Smooth muscle cell (in vitro differentiated cells): ENCODE measurements around the gene CARS2. TPM values are rescaled to one million over a fixed set of nuclear protein-coding genes. Genes with fewer than 3 reads are reported as not detected.

ENCODE experiments used
- DNase-seq: peaks from one replicate; lab custom pipeline; 2025; ENCODE audit not compliant: unreplicated experiment; lab: John Stamatoyannopoulos, UW
- H2AFZ ChIP-seq: fragments of 200-600 bp; sonication (generic); 2 replicates; pipeline ENCODE4 v1.6.0; 2016; ENCODE audit warnings: antibody characterized with exemption, low read depth, mild to moderate bottlenecking
- H3F3A ChIP-seq: fragments of 200-600 bp; sonication (generic); 2 replicates; pipeline ENCODE4 v1.6.0; 2017; ENCODE audit warnings: antibody characterized with exemption, low read depth
- H3K27ac ChIP-seq: fragments of 200-600 bp; sonication (generic); 2 replicates; pipeline ENCODE4 v1.5.1; 2016; ENCODE audit warnings: low read depth, mild to moderate bottlenecking
- H3K27me3 ChIP-seq: fragments of 200-600 bp; sonication (generic); 2 replicates; pipeline ENCODE4 v1.6.1; 2016; ENCODE audit warnings: low read depth, mild to moderate bottlenecking
- H3K36me3 ChIP-seq: fragments of 200-600 bp; sonication (generic); 2 replicates; pipeline ENCODE4 v1.5.1; 2016; ENCODE audit warnings: low read depth
- H3K4me1 ChIP-seq: fragments of 200-600 bp; sonication (generic); 2 replicates; pipeline ENCODE4 v1.5.1; 2016; ENCODE audit warnings: low read depth
- H3K4me2 ChIP-seq: fragments of 200-600 bp; sonication (generic); 2 replicates; pipeline ENCODE4 v1.6.0; 2016; ENCODE audit warnings: mild to moderate bottlenecking
- H3K4me3 ChIP-seq: fragments of 200-600 bp; sonication (generic); 2 replicates; pipeline ENCODE4 v1.5.1; 2016; ENCODE audit warnings: mild to moderate bottlenecking
- H3K79me2 ChIP-seq: fragments of 200-600 bp; sonication (generic); 2 replicates; pipeline ENCODE4 v1.6.0; 2016; ENCODE audit warnings: low read depth, mild to moderate bottlenecking
- H3K9ac ChIP-seq: fragments of 200-600 bp; sonication (generic); 2 replicates; pipeline ENCODE4 v1.6.0; 2016; ENCODE audit warnings: low read depth
- H3K9me3 ChIP-seq: fragments of 200-600 bp; sonication (generic); replicated peaks from 2 replicates; pipeline ENCODE4 v1.5.1; 2016; ENCODE audit warnings: low read depth
- H4K20me1 ChIP-seq: fragments of 200-600 bp; sonication (generic); 2 replicates; pipeline ENCODE4 v1.6.0; 2016; ENCODE audit warnings: low read depth
- CTCF ChIP-seq: fragments of 200-600 bp; sonication (generic); IDR thresholded peaks from 2 replicates; pipeline ENCODE4 v1.5.1; 2017; ENCODE audit warnings: borderline replicate concordance, mild to moderate bottlenecking, antibody characterized with exemption; ENCODE audit not compliant: insufficient read depth, poor library complexity, severe bottlenecking
- WGBS: methylation state at CpG from one replicate; pipeline ENCODE4 v1.1.7; 2016; ENCODE audit warnings: low lambda C conversion rate; 5-methylcytosine and 5-hydroxymethylcytosine counted together
- polyA plus RNA-seq: library from polyadenylated mRNA; unstranded; fragments of >200 nt; fragmentation: Nextera tagmentation; extraction: Ambion mirVana; gene quantifications from 2 replicates; pipeline ENCODE4 v1.2.1, GENCODE V29; 2016
- total RNA-seq: library from RNA; depleted of rRNA; stranded (reverse); fragments of >200 nt; gene quantifications from 2 replicates; pipeline ENCODE4 v1.2.3, GENCODE V29; 2014

The CARS2 gene
- total and polyA plus RNA-seq, 2 experiments from 2014 or later: 37.5 to 71.7 TPM

DNA sequence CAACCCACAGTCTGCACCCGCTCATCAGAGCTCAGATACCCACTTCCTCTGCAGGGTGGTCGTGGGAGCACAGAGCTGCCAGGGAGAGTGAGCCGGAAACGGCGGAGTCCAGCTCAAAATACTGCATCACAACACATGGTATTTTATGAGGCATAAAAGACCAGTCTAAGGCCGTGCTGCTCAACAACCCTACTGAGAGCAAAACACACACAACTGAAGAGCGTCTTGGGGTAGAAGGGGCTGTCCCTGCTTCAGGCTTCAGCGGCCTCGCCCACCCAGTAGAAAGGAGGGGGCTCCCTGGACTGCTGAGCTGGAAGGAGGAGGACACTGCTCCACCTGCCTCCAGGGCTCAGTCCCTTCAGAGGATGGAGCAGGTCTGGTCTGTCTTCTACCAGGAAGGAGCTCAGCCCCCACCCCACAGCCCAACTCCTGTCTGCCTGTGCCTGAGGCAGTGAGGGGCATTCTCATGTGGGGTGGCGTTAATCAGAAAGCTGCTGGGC is 53.6 kb downstream of the CARS2 start:
- H3K9me3 ChIP-seq: no peaks in the 10 kb centered on the region
- H3K27ac ChIP-seq: no peak overlapping the region
- DNase-seq: no peak
- whole genome bisulfite sequencing: 94% methylated on average over 10 of the region's 10 CpGs
- no peaks in the 10 kb centered on the region for H3F3A ChIP-seq
- no peak overlapping the region for H3K4me3 ChIP-seq
- no peaks in the 10 kb centered on the region for H3K36me3 ChIP-seq
- no peak overlapping the region for H2AFZ ChIP-seq
- TF ChIP-seq CTCF: no peak
- H3K27me3 ChIP-seq: no peaks in the 10 kb centered on the region
- no peak overlapping the region for H3K4me2 ChIP-seq
- H3K79me2 ChIP-seq: no peaks in the 10 kb centered on the region
- no peak overlapping the region for H3K9ac ChIP-seq
- no peaks in the 10 kb centered on the region for H3K4me1 ChIP-seq
- peaks cover 10% of the 10 kb centered on the region for H4K20me1 ChIP-seq

GRCh38 chr13:110651726-110652230 is 54.1 kb downstream of the CARS2 start:
- H3K4me1 ChIP-seq: no peaks in the 10 kb centered on the region
- H3K79me2 ChIP-seq: no peaks in the 10 kb centered on the region
- H2AFZ ChIP-seq: no peak overlapping the region
- 95% methylated on average over 16 of the region's 16 CpGs for WGBS
- H3K4me3 ChIP-seq: no peak overlapping the region
- H3K36me3 ChIP-seq: no peaks in the 10 kb centered on the region
- H3F3A ChIP-seq: no peaks in the 10 kb centered on the region
- peaks cover 10% of the 10 kb centered on the region for H4K20me1 ChIP-seq
- H3K9ac ChIP-seq: no peak overlapping the region
- H3K4me2 ChIP-seq: no peak overlapping the region
- DNase-seq: no peak
- H3K27ac ChIP-seq: no peak overlapping the region
- no peaks in the 10 kb centered on the region for H3K27me3 ChIP-seq
- TF ChIP-seq CTCF: no peak
- H3K9me3 ChIP-seq: no peaks in the 10 kb centered on the region

GRCh38 chr13:110651271-110651670 is 54.6 kb downstream of the CARS2 start:
- Histone ChIP-seq H3K4me1 (no peaks in the 10 kb centered on the region), H3K79me2 (no peaks in the 10 kb centered on the region), H4K20me1 (peaks cover 10% of the 10 kb centered on the region), H3K4me3 (no peak overlapping the region), H3K27me3 (no peaks in the 10 kb centered on the region), H3K9ac (no peak overlapping the region), H2AFZ (no peak overlapping the region), H3K9me3 (no peaks in the 10 kb centered on the region), H3K4me2 (no peak overlapping the region), H3F3A (no peaks in the 10 kb centered on the region), H3K27ac (no peak overlapping the region), H3K36me3 (no peaks in the 10 kb centered on the region)
- 96% methylated on average over 14 of the region's 14 CpGs for WGBS
- no peak for TF ChIP-seq CTCF
- DNase-seq: no peak

DNA sequence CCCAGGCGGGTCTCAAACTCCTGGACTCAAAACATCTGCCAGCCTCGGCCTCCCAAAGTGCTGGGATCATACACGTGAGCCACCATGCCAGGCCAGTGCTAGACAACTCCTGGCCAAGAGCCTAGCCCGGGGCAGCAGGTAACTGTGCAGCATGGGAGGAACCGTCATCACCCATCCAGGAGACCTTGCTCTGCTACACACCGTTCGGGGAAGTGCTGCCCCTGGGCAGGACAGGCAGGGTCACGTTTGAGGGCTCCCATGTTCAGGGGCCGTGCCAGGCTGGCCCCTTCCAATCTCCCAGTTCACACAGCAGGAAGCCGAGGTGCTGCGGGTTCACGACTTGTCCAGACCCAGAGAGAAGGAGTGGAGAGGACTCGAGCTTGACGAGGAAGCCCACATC is 55.5 kb downstream of the CARS2 start:
- no peak for TF ChIP-seq CTCF
- Histone ChIP-seq H2AFZ (no peak overlapping the region), H3K9ac (no peak overlapping the region), H3K79me2 (no peaks in the 10 kb centered on the region), H3K4me3 (no peak overlapping the region), H3F3A (no peaks in the 10 kb centered on the region), H3K27ac (no peak overlapping the region), H3K9me3 (no peaks in the 10 kb centered on the region), H3K4me2 (no peak overlapping the region), H3K4me1 (no peaks in the 10 kb centered on the region), H3K27me3 (no peaks in the 10 kb centered on the region), H3K36me3 (no peaks in the 10 kb centered on the region), H4K20me1 (peaks cover 11% of the 10 kb centered on the region)
- DNase-seq: no peak
- WGBS: 98% methylated on average over 14 of the region's 14 CpGs
